ENCODE results near the gene TTC24.
A peak's percentile ranks its signal among the peaks of the same experiment; 100 is the strongest.
"Not testable (repeated sequence)": the region's sequence is repeated elsewhere in the genome, so short reads cannot be mapped to it uniquely, and the experiment has no call there.

TTC24 gene

DNA sequence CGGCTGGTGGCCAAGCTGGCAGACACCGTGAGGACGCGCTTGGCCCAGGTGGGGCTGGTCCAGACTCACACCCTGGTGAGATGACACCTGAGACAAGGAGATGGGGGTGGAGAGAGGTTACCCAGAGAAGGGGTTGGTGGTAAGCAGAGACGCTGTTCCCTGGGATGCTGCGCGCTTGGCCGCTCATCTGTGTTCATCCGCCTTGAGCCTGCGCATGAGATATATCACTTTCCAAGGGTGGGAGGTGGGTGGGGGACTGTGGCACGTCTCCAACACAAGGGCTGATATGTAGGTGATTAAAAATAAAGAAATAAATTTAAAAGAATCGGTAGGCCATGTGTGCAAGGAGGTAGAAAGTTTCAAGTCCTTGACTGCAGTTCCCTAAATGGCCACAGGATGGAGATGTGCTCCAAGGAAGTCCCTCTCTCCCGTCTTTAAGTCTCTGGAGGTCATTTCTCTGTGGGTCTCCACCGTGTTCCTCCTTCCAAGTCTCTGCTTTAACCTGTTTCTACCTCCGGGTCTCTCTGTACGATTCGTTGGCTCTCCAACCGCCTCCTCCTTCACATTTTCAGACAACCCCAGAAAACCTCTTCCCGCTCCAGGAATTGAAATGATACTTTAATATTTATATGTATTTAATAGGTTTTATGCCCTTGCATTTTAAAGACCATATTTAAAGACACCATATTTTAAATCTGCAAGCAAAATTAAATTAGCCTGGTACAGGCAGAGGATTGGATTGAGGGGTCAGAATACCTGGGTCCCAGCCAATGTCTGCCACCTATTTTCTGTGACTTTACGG is 4.5 kb downstream of the TTC24 start:
- peak in 6 of 10 donors; percentile 50 to 76 (median 70) for DNase-seq
- intact Hi-C loops (cut with DNase I): loop anchor here (2.0 kb wide), 2 partner anchors 23 to 73 kb away; no protein-coding TSS in a partner anchor

DNA sequence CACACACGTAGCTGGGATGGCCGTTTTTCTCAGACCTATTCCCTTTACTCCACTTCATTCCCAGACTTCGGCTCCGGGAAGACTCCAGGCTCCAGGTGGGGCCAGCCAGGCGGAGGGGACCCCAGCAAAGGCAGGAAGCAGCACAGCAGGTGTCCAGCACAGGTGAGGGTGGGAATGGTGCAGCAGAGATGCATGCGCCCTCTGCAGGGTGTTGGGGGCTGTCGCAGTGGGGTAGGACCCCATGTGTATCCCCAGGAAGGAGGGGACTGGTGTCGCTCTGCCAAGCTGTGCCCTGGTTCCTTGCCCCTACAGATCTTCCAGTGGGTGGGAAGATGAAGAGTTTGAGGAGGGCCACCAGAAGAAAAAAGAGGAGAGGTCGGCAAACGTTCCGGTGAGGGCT is 5.3 kb downstream of the TTC24 start:
- intact Hi-C loops (cut with DNase I): loop anchor here (2.0 kb wide), 2 partner anchors 22 to 72 kb away; no protein-coding TSS in a partner anchor
- peak in 1 of 10 donors; percentile 54 for DNase-seq

GRCh38 chr1:156586323-156586722 is 6.8 kb downstream of the TTC24 start:
- intact Hi-C loops (cut with DNase I): no loop called here
- no peak for DNase-seq

- no peak for DNase-seq
- intact Hi-C loops (cut with DNase I): no loop called here
These were observed 7.5 kb downstream of the TTC24 start for GRCh38 chr1:156586892-156587477.

- DNase-seq; intact Hi-C loops (cut with DNase I): not testable (repeated sequence)
These were observed 8.4 kb downstream of the TTC24 start for GRCh38 chr1:156587927-156588326.

DNA sequence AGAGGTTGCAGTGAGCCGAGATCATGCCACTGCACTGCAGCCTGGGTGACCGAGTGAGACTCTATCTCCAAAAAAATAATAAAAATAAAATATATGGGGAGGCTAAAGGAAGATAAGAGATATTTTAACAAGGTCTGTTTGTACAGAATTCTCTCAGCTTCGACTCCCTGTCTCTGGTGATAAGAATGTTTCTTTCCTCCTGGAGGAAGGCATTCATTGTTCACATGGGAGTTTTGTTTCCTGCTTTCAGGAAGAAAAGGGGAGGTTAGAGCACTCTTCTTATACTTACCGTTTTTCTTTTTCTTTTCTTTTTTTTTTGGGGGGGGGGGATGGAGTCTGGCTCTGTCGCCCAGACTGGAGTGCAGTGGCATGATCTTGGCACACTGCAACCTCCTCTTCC is 10.0 kb downstream of the TTC24 start:
- no peak for DNase-seq
- intact Hi-C loops (cut with DNase I): no loop called here

DNA sequence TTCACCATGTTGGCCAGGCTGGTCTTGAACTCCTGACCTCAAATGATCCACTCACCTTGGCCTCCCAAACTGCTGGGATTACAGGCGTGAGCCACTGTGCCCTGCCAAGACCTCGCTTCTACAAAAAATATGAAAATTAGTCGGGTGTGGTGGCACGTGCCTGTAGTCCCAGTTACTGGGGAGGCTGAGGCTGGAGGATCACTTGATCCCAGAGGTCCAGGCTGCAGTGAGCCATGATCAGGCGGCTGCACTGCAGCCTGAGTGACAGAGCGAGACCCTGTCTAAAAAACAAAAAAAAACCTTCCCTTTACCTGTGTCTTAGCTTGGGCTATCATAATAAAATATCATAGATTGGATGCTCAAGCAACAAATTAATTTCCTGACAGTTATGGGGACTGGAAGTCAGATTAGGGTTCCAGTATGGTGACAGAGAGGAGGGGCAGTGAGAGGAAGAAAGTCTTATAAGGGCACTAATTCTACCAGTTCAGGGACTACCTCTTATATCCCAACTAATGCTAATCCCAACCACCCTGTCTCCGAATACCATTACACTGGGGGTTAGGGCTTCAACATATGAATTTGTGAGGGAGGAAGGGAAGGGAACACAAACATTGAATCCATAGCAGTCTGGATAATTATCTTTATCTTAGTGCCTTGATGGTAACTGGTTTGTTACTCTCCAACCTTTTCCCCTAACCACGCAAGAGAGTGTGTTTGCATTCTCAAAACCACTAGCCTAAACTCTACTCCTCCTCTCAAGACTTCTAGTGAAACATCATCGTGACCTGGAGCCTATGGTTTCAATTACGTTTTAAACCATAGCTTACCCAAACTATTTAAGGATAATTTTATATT is 11.0 kb downstream of the TTC24 start:
- intact Hi-C loops (cut with DNase I): loop anchor here (5.0 kb wide), 2 partner anchors 83 to 133 kb away; no protein-coding TSS in a partner anchor
- no peak for DNase-seq

- intact Hi-C loops (cut with DNase I): loop anchor here (5.0 kb wide), 2 partner anchors 84 to 134 kb away; no protein-coding TSS in a partner anchor
These were observed 11.6 kb downstream of the TTC24 start for GRCh38 chr1:156591181-156591431.

DNA sequence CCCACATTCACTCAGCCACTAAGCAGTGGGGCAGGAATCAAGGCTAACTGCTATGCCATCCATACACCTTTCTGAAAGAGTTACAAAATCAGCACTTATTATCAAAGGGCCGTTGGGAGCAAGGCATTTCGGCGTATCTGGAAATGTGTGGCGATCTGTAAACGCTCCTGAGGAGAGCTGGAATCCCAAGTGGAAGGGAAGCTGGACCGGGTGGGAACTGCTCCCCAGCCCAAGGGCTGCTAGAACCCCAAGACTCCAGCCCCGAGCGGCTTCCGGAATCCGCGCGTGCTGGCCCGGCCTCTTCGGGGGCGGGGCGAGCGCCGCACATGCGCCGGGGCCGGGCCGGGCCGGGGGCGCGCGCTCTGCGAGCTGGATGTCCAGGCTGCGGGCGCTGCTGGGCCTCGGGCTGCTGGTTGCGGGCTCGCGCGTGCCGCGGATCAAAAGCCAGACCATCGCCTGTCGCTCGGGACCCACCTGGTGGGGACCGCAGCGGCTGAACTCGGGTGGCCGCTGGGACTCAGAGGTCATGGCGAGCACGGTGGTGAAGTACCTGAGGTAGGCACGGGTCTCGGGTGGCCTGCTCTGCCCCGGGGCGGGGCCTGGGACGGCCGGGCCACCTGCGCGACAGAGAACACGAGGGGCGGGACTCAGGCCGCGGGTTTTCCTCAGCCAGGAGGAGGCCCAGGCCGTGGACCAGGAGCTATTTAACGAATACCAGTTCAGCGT is 12.1 kb downstream of the TTC24 start, which contains the start of gene NAXE:
NAXE (plus strand) TSS at position 345 of the 726 bp plus-strand sequence; CDS start at position 374, 29 bp downstream.
- intact Hi-C loops (cut with DNase I): loop anchor here (5.0 kb wide), 2 partner anchors 84 to 134 kb away; no protein-coding TSS in a partner anchor
- DNase-seq: peak; percentile 66 to 97 (median 78)

More at GRCh38 chr1:156591181-156591431, 11.6 kb downstream of the TTC24 start:
- no peak for DNase-seq

- DNase-seq: no peak
- intact Hi-C loops (cut with DNase I): loop anchor here (5.0 kb wide), 2 partner anchors 85 to 135 kb away; no protein-coding TSS in a partner anchor
These were observed 12.8 kb downstream of the TTC24 start for GRCh38 chr1:156592158-156592909.

GRCh38 chr1:156592910-156593660 is 13.6 kb downstream of the TTC24 start:
- intact Hi-C loops (cut with DNase I): loop anchor here (5.0 kb wide), 2 partner anchors 86 to 136 kb away; no protein-coding TSS in a partner anchor
- DNase-seq: no peak

- no peak for DNase-seq
- intact Hi-C loops (cut with DNase I): loop anchor here (5.0 kb wide), 2 partner anchors 86 to 136 kb away; no protein-coding TSS in a partner anchor
These were observed 14.1 kb downstream of the TTC24 start for GRCh38 chr1:156593661-156593989.

DNA sequence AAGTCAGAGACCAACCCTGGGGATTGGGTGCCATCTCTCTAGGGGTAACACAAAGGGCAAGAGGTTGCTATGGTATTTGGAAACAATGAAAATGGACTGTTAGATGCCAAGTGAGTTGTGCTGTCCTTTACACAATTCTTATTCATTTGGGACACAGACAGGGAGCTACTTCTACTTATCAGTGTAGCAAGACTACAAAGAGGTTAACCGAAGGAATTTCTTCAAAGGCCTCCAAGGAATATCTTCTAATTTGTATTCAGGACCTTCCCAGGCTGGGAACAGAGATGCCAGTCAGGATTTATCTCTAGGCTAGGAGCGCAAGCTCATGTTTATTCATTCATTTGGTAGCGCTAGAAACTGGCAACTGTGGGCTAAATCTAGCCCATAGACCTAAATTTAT is 14.7 kb downstream of the TTC24 start:
- intact Hi-C loops (cut with DNase I): loop anchor here (5.0 kb wide), 2 partner anchors 87 to 137 kb away; no protein-coding TSS in a partner anchor
- no peak for DNase-seq

DNA sequence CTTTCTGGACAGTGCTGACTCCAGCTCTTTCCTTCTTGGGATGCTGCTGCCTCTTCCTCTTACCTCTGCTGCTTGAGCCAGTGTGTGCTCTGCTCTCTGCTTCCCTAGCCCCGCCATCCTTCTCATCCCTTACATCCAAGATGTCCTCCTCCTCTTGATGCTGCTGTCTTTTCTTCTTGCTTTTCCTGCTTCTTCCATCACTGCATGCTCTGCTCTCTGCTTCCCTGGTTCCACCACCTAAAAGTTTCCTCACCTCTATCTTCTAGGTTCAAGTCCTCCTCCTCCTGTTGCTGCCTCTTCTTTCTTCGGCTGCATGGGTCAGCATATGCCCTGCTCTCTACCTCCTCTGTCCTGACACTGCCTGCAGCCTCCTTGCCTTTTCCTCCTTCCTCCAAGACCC is 15.5 kb downstream of the TTC24 start:
- intact Hi-C loops (cut with DNase I): no loop called here
- no peak for DNase-seq

DNA sequence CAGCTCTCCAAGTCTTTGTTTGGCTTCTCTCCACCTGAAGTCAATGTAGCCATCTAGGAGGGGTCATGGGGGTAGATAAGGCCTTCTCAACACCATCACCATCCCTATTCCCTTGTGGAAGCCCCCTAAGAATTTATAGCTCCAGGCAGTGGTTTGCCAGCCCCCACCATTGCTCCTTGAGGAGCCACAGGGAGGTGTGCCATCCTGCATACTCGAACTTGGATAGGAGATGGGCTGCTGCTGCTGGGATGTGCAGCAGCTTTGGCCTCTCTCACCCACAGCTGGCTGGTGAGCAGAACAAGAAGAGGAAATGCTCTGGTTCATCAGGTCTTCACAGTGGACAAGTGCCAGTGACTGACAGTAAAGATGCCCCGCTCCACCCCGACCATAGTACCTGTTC is 16.9 kb downstream of the TTC24 start:
- intact Hi-C loops (cut with DNase I): no loop called here
- DNase-seq: no peak

DNA sequence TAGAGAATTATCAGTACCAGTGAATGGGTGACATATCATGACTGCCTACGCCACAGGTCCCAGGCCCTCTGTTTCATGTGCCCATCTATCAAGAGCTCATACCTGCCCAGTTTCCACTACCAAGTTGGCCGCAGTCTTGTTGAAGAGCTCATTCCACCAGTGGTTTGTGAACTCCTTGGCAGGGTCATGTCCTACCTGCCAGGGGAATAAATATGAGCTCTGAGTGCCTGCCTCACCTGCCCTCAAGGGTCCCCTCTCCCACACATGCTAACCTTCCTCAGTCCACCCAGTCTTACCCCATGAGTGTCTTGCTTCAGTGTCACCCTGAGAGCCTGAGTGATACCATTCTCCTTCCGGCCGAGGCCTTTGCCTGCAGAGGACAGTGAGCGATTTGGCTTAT is 18.6 kb downstream of the TTC24 start:
- intact Hi-C loops (cut with DNase I): no loop called here

DNA sequence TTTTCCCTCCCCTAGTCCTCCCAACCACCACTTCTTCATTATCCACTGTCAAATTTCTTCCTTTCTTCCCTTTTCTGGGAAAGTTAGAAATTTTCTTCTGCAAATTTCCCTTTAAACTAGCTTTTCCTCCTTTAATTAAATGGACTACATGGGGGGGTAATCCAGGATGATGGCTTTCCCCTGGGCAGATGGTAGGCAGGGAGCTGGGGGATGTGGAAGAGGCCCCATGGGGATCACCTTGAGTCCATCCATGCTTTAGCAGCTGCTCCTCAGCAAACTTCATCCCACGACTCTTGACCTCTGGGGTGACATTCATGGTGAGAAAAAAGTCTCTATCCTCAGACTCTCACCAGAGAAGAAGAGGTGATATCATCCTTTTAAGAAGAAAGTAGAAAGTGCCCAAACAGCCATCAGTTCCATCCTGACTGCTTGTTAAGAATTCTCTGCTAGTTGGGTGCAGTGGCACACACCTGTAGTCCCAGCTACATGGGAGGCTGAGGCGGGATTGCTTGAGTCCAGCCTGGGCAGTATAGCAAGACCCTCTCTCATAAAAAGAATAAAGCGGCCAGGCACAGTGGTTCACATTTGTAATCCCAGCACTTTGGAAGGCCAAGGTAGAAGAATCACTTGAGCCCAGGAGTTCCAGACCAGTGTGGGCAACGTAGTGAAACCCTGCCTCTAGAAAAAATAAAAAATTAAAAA is 19.4 kb downstream of the TTC24 start:
- intact Hi-C loops (cut with DNase I): no loop called here
- no peak for DNase-seq

More for the DNA sequence above, 18.6 kb downstream of the TTC24 start:
- DNase-seq: no peak

DNA sequence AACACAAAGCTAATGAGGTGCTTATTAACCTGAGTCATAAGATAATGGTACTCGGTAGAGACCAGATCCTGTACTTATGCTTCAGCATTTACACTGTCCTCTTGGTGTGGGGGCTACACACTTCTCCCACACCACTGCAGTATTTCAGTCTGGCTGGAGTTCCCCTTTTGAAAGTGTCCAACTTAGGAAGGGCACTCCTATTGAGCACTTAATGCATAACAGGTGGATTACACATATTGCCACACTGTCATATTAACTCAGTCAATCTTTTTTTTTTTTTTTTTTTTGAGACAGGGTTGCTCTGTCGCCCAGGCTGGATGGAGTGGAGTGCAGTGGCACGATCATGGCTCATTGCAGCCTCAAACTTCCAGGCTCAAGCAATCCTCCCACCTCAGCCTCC is 20.3 kb downstream of the TTC24 start:
- DNase-seq: no peak
- intact Hi-C loops (cut with DNase I): loop anchor here (10.0 kb wide), 1 partner anchor 115 kb away; no protein-coding TSS in a partner anchor

Measured in posterior cingulate gyrus (tissue), 11 donors.